ENCODE measurements around the gene MLLT6.

DNA sequence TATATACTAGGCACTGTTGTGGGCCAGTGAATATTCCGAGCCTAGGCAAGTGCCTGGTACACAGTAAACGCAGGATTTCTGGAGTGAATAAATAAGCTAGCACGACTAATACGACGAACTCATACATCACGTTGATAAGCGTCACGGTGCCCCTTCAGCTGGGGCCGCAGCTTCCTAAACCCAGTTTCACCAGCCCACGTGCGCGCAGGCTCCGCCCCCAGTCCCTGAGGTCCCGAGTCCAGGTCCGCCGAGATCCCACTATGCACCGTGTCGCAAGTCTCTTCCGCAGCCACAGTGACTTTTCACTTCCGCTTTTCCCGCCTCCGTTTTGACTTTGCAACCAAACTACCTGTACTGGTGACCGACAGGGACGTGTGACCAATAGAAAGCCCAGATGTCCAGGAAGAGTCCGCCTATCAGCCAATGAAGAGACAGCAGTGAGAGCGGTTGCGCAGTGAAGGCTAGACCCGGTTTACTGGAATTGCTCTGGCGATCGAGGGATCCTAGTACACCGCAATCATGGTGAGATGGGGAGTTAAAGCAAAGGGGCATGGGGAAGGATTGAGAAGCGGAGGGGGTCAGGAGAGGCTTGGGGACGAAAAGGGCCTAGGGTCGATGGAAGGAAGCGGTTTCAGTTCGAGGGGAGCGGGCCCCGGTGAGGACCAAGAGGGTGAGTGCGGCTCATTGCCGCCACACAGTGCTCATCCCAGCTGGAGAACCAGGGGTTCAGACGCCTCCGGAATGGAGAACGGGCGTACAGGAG lies 47.4 kb downstream of the MLLT6 start, which contains the start of gene PSMB3:
- TF ChIP-seq, protein P1, sequence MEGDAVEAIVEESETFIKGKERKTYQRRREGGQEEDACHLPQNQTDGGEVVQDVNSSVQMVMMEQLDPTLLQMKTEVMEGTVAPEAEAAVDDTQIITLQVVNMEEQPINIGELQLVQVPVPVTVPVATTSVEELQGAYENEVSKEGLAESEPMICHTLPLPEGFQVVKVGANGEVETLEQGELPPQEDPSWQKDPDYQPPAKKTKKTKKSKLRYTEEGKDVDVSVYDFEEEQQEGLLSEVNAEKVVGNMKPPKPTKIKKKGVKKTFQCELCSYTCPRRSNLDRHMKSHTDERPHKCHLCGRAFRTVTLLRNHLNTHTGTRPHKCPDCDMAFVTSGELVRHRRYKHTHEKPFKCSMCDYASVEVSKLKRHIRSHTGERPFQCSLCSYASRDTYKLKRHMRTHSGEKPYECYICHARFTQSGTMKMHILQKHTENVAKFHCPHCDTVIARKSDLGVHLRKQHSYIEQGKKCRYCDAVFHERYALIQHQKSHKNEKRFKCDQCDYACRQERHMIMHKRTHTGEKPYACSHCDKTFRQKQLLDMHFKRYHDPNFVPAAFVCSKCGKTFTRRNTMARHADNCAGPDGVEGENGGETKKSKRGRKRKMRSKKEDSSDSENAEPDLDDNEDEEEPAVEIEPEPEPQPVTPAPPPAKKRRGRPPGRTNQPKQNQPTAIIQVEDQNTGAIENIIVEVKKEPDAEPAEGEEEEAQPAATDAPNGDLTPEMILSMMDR (conservative IDR thresholded peaks at IDR 0.05 in 1 of 2, IDR thresholded peaks at IDR 0.05 in 1 of 2; ENCODE audit: extremely low read depth in 1 of 2, insufficient read depth in 1 of 2, low read depth in 1 of 2, low read length in 2 of 2) = no peak
- no peak for TF ChIP-seq EZH2 (IDR thresholded peaks at IDR 0.05; ENCODE audit: borderline replicate concordance, low read length)
